Measurements from ENCODE around the gene SORCS1.

The SORCS1 gene

GRCh38 chr10:106551501-106552062, 612.9 kb downstream of the SORCS1 start:
- TF ChIP-seq RAD21 (IDR thresholded peaks at IDR 0.05; ENCODE audit: low read depth) (no peak), TEAD4 (IDR thresholded peaks at IDR 0.05) (no peak)

- TF ChIP-seq ZBTB7A (IDR thresholded peaks at IDR 0.05; ENCODE audit: low read depth): no peak
- TF ChIP-seq EP300 (IDR thresholded peaks at IDR 0.05; ENCODE audit: borderline replicate concordance): no peak
- TF ChIP-seq YY1 (IDR thresholded peaks at IDR 0.05; ENCODE audit: low read depth): no peak
- no peak for TF ChIP-seq NFIC (IDR thresholded peaks at IDR 0.05)
- no peak for TF ChIP-seq TAF1 (IDR thresholded peaks at IDR 0.05; ENCODE audit: low read depth)
- TF ChIP-seq TEAD4 (IDR thresholded peaks at IDR 0.05): no peak
- TF ChIP-seq REST (IDR thresholded peaks at IDR 0.05; ENCODE audit: low read depth): no peak
- TF ChIP-seq EGR1 (IDR thresholded peaks at IDR 0.05): no peak
Measured at GRCh38 chr10:106548832-106549231, 615.7 kb downstream of the SORCS1 start.

- no peak for TF ChIP-seq RAD21 (IDR thresholded peaks at IDR 0.05; ENCODE audit: low read depth)
- TF ChIP-seq ZBTB7A (IDR thresholded peaks at IDR 0.05; ENCODE audit: low read depth): no peak
- TF ChIP-seq USF1 (IDR thresholded peaks at IDR 0.05): no peak
- TF ChIP-seq REST (IDR thresholded peaks at IDR 0.05; ENCODE audit: low read depth): no peak
- no peak for TF ChIP-seq YY1 (IDR thresholded peaks at IDR 0.05; ENCODE audit: low read depth)
- TF ChIP-seq TAF1 (IDR thresholded peaks at IDR 0.05; ENCODE audit: low read depth): no peak
- no peak for TF ChIP-seq TCF12 (IDR thresholded peaks at IDR 0.05; ENCODE audit: low read depth)
- TF ChIP-seq NFIC (IDR thresholded peaks at IDR 0.05): no peak
- no peak for TF ChIP-seq EP300 (IDR thresholded peaks at IDR 0.05; ENCODE audit: borderline replicate concordance)
- no peak for TF ChIP-seq MAX (IDR thresholded peaks at IDR 0.05)
- TF ChIP-seq CREB1 (IDR thresholded peaks at IDR 0.05; ENCODE audit: low read depth): no peak
- no peak for TF ChIP-seq TEAD4 (IDR thresholded peaks at IDR 0.05)
- no peak for TF ChIP-seq CEBPB (IDR thresholded peaks at IDR 0.05)
- TF ChIP-seq EGR1 (IDR thresholded peaks at IDR 0.05): no peak
- TF ChIP-seq FOXM1 (IDR thresholded peaks at IDR 0.05; ENCODE audit: borderline replicate concordance, low read depth): no peak
Measured at GRCh38 chr10:106547047-106547635, 617.4 kb downstream of the SORCS1 start.

- TF ChIP-seq TCF12 (IDR thresholded peaks at IDR 0.05; ENCODE audit: low read depth) (no peak), ZBTB7A (IDR thresholded peaks at IDR 0.05; ENCODE audit: low read depth) (no peak), EP300 (IDR thresholded peaks at IDR 0.05; ENCODE audit: borderline replicate concordance) (no peak), TAF1 (IDR thresholded peaks at IDR 0.05; ENCODE audit: low read depth) (no peak), TEAD4 (IDR thresholded peaks at IDR 0.05) (no peak), FOXM1 (IDR thresholded peaks at IDR 0.05; ENCODE audit: borderline replicate concordance, low read depth) (no peak), MAX (IDR thresholded peaks at IDR 0.05) (no peak), NFIC (IDR thresholded peaks at IDR 0.05) (no peak), CEBPB (IDR thresholded peaks at IDR 0.05) (no peak), USF1 (IDR thresholded peaks at IDR 0.05) (no peak), REST (IDR thresholded peaks at IDR 0.05; ENCODE audit: low read depth) (no peak), EGR1 (IDR thresholded peaks at IDR 0.05) (no peak)
Measured at GRCh38 chr10:106542461-106542860, 622.0 kb downstream of the SORCS1 start.

All from Ishikawa (cell line).